Mucosa of rectum (tissue), 2 donors: ENCODE measurements around the gene CSNK1A1L.

Experiments
- H3K27ac ChIP-seq, 2 donors: one replicate each; pipeline ENCODE4 v1.7.0; 2013; ENCODE audit warnings: inconsistent platforms in 2 of 2, low read depth in 2 of 2, low read length in 2 of 2
- H3K27me3 ChIP-seq, 2 donors: one replicate each; pipeline ENCODE4 v1.7.0; 2013; ENCODE audit warnings: low read length in 2 of 2; ENCODE audit not compliant: control insufficient read depth in 2 of 2, insufficient read depth in 2 of 2
- H3K36me3 ChIP-seq, 2 donors: one replicate each; pipeline ENCODE4 v1.7.0; 2013; ENCODE audit warnings: low read length in 2 of 2; ENCODE audit not compliant: control insufficient read depth in 2 of 2, insufficient read depth in 2 of 2
- H3K4me1 ChIP-seq, 2 donors: one replicate each; pipeline ENCODE4 v1.7.0; 2013; ENCODE audit warnings: low read length in 2 of 2, mild to moderate bottlenecking in 1 of 2; ENCODE audit not compliant: control insufficient read depth in 2 of 2, insufficient read depth in 2 of 2
- H3K4me3 ChIP-seq, 2 donors: one replicate each; pipeline ENCODE4 v1.7.0; 2013; ENCODE audit warnings: low read length in 2 of 2
- H3K9ac ChIP-seq, 2 donors: one replicate each; pipeline ENCODE4 v1.7.0; 2013; ENCODE audit warnings: low read length in 2 of 2, low read depth in 1 of 2, mild to moderate bottlenecking in 1 of 2
- H3K9me3 ChIP-seq, 2 donors: one replicate each; pipeline ENCODE4 v1.7.0; 2013; ENCODE audit warnings: low read length in 2 of 2; ENCODE audit not compliant: control insufficient read depth in 2 of 2
- donor health status: healthy.
- donor health status: Normal muscosa, but diverticular disease.

CSNK1A1L gene

GRCh38 chr13:37136187-37136586 is 30.7 kb upstream of the CSNK1A1L start:
- H3K4me3 ChIP-seq, result no peak overlapping the region
- H3K9me3 ChIP-seq, result no peaks in the 10 kb centered on the region
- H3K9ac ChIP-seq, result no peak overlapping the region
- H3K4me1 ChIP-seq, result no peaks in the 10 kb centered on the region
- no peaks in the 10 kb centered on the region for H3K27me3 ChIP-seq
- H3K27ac ChIP-seq, result no peak overlapping the region
- H3K36me3 ChIP-seq, result no peaks in the 10 kb centered on the region

- H3K9ac ChIP-seq, result no peak overlapping the region
- no peaks in the 10 kb centered on the region for H3K27me3 ChIP-seq
- no peaks in the 10 kb centered on the region for H3K9me3 ChIP-seq
- no peaks in the 10 kb centered on the region for H3K4me1 ChIP-seq
- H3K27ac ChIP-seq, result no peak overlapping the region
- no peaks in the 10 kb centered on the region for H3K36me3 ChIP-seq
- H3K4me3 ChIP-seq, result no peak overlapping the region
Observed at GRCh38 chr13:37134411-37135041, 29.1 kb upstream of the CSNK1A1L start.

GRCh38 chr13:37132211-37132610 is 26.7 kb upstream of the CSNK1A1L start:
- Histone ChIP-seq H3K36me3 (no peaks in the 10 kb centered on the region), H3K4me3 (no peak overlapping the region), H3K9ac (no peak overlapping the region), H3K27ac (no peak overlapping the region), H3K4me1 (no peaks in the 10 kb centered on the region), H3K9me3 (no peaks in the 10 kb centered on the region), H3K27me3 (no peaks in the 10 kb centered on the region)

GRCh38 chr13:37131092-37131491 is 25.6 kb upstream of the CSNK1A1L start:
- H3K4me3 ChIP-seq, result no peak overlapping the region
- no peaks in the 10 kb centered on the region for H3K27me3 ChIP-seq
- H3K9me3 ChIP-seq, result no peaks in the 10 kb centered on the region
- no peaks in the 10 kb centered on the region for H3K4me1 ChIP-seq
- H3K27ac ChIP-seq, result no peak overlapping the region
- H3K9ac ChIP-seq, result no peak overlapping the region
- no peaks in the 10 kb centered on the region for H3K36me3 ChIP-seq

GRCh38 chr13:37129866-37130265 is 24.4 kb upstream of the CSNK1A1L start:
- Histone ChIP-seq H3K9me3 (no peaks in the 10 kb centered on the region), H3K27me3 (no peaks in the 10 kb centered on the region), H3K9ac (no peak overlapping the region), H3K36me3 (no peaks in the 10 kb centered on the region), H3K4me1 (no peaks in the 10 kb centered on the region), H3K27ac (no peak overlapping the region), H3K4me3 (no peak overlapping the region)

- Histone ChIP-seq H3K27ac (peak overlapping the region in 1 of 2 donors; percentile 39), H3K9ac (no peak overlapping the region), H3K4me3 (no peak overlapping the region), H3K36me3 (no peaks in the 10 kb centered on the region), H3K9me3 (no peaks in the 10 kb centered on the region), H3K4me1 (no peaks in the 10 kb centered on the region), H3K27me3 (no peaks in the 10 kb centered on the region)
Observed at GRCh38 chr13:37127691-37128241, 22.3 kb upstream of the CSNK1A1L start.

GRCh38 chr13:37123337-37123736 is 17.9 kb upstream of the CSNK1A1L start:
- no peak overlapping the region for H3K4me3 ChIP-seq

GRCh38 chr13:37118016-37118415 is 12.6 kb upstream of the CSNK1A1L start:
- no peaks in the 10 kb centered on the region for H3K9me3 ChIP-seq
- no peaks in the 10 kb centered on the region for H3K36me3 ChIP-seq
- H3K4me3 ChIP-seq, result no peak overlapping the region
- H3K9ac ChIP-seq, result no peak overlapping the region
- no peaks in the 10 kb centered on the region for H3K4me1 ChIP-seq
- H3K27ac ChIP-seq, result no peak overlapping the region
- H3K27me3 ChIP-seq, result no peaks in the 10 kb centered on the region

More at GRCh38 chr13:37123337-37123736, 17.9 kb upstream of the CSNK1A1L start:
- no peaks in the 10 kb centered on the region for H3K27me3 ChIP-seq
- no peak overlapping the region for H3K27ac ChIP-seq
- no peaks in the 10 kb centered on the region for H3K36me3 ChIP-seq
- H3K9ac ChIP-seq, result no peak overlapping the region
- H3K9me3 ChIP-seq, result no peaks in the 10 kb centered on the region
- H3K4me1 ChIP-seq, result no peaks in the 10 kb centered on the region

- Histone ChIP-seq H3K4me1 (no peaks in the 10 kb centered on the region), H3K9me3 (no peaks in the 10 kb centered on the region), H3K4me3 (no peak overlapping the region), H3K36me3 (no peaks in the 10 kb centered on the region), H3K27ac (no peak overlapping the region), H3K27me3 (no peaks in the 10 kb centered on the region), H3K9ac (no peak overlapping the region)
Observed at GRCh38 chr13:37114250-37114649, 8.8 kb upstream of the CSNK1A1L start.

- Histone ChIP-seq H3K4me1 (no peaks in the 10 kb centered on the region), H3K9ac (no peak overlapping the region), H3K9me3 (no peaks in the 10 kb centered on the region), H3K27ac (no peak overlapping the region), H3K36me3 (no peaks in the 10 kb centered on the region), H3K4me3 (no peak overlapping the region), H3K27me3 (no peaks in the 10 kb centered on the region)
Observed at GRCh38 chr13:37113534-37113933, 8.1 kb upstream of the CSNK1A1L start.
